HepG2 (cell line): ENCODE data around the gene CAMSAP2. TPM values are rescaled to one million over a fixed set of nuclear protein-coding genes. Genes with fewer than 3 reads are reported as not detected.

Source experiments
- DMTF1 ChIP-seq: sonication (generic); formaldehyde crosslinking; IDR thresholded peaks from 2 replicates; pipeline ENCODE4 v1.4.0; 2020; ENCODE audit warnings: mild to moderate bottlenecking, missing genetic modification reagents
- FOSL2 ChIP-seq: sonication (generic); formaldehyde crosslinking; IDR thresholded peaks from 2 replicates; pipeline ENCODE4 v1.4.0; 2020; ENCODE audit warnings: missing genetic modification reagents
- SP4 ChIP-seq: sonication (generic); formaldehyde crosslinking; IDR thresholded peaks from 2 replicates; pipeline ENCODE4 v1.8.1; 2023; ENCODE audit warnings: mild to moderate bottlenecking, missing genetic modification reagents
- SSRP1 ChIP-seq: IDR thresholded peaks from 2 replicates; pipeline ENCODE4 v1.6.1; 2016; ENCODE audit warnings: control low read depth
- TBL1XR1 ChIP-seq: fragments of 150-350 bp; IDR thresholded peaks from 2 replicates; pipeline ENCODE4 v1.6.1; 2014; ENCODE audit warnings: borderline replicate concordance, low read length; ENCODE audit not compliant: partially characterized antibody
- TCF7L2 ChIP-seq: IDR thresholded peaks from 2 replicates; pipeline ENCODE4 v1.6.1; 2011; ENCODE audit warnings: mild to moderate bottlenecking, low read depth, low read length, moderate library complexity
- ZFP91 ChIP-seq: sonication (generic); formaldehyde crosslinking; IDR thresholded peaks from 2 replicates; pipeline ENCODE4 v1.9.0; 2022; ENCODE audit warnings: missing genetic modification reagents, mild to moderate bottlenecking, borderline replicate concordance
- ZHX2 ChIP-seq, 2 experiments: sonication (generic) in 1 of 2; formaldehyde crosslinking in 1 of 2; IDR thresholded peaks; 2 replicates each; pipeline versions ENCODE4 v1.6.1 to v1.9.0; 2014 to 2022; ENCODE audit warnings: antibody characterized with exemption in 1 of 2, borderline replicate concordance in 1 of 2, inconsistent platforms in 1 of 2, low read depth in 1 of 2, missing genetic modification reagents in 1 of 2
- ZNF430 ChIP-seq: sonication (generic); formaldehyde crosslinking; IDR thresholded peaks from 2 replicates; pipeline ENCODE4 v1.9.0; 2021; ENCODE audit warnings: mild to moderate bottlenecking, missing genetic modification reagents
- ZNF569 ChIP-seq: sonication (generic); formaldehyde crosslinking; IDR thresholded peaks from 2 replicates; pipeline ENCODE4 v1.5.0; 2020; ENCODE audit warnings: mild to moderate bottlenecking, missing genetic modification reagents, moderate library complexity, borderline replicate concordance
- ZNF646 ChIP-seq: sonication (generic); formaldehyde crosslinking; IDR thresholded peaks from 2 replicates; pipeline ENCODE4 v1.9.0; 2021; ENCODE audit warnings: mild to moderate bottlenecking, missing genetic modification reagents
- polyA plus RNA-seq, 8 experiments: library from polyadenylated mRNA; depleted of rRNA in 3 of 8; stranded (reverse) in 7 of 8; unstranded in 1 of 8; fragments of >200 nt; fragmentation: Illumina TruSeq in 4 of 8; extraction: Trizol in 4 of 8; gene quantifications; 2 replicates each; pipeline versions ENCODE4 v1.2.1 to v1.2.3, GENCODE V29; 2011 to 2016; ENCODE audit warnings: low read depth in 4 of 8, missing spikeins in 1 of 8, mixed read lengths in 1 of 8; ENCODE audit not compliant: insufficient read depth in 1 of 8
- total RNA-seq, 5 experiments: library from RNA; depleted of rRNA; stranded (reverse); fragments of >200 nt; fragmentation: Illumina TruSeq; extraction: Trizol; gene quantifications; 2 replicates each; pipeline ENCODE4 v1.2.3, GENCODE V29; 2016; ENCODE audit warnings: low read depth in 1 of 5

CAMSAP2 gene
- total and polyA plus RNA-seq, 2 of the 13 experiments (the other 11 are each of a cell fraction or from before 2014, with no cell fraction given), result 3.4 to 8.2 TPM

- TF ChIP-seq TBL1XR1 (no peak), ZFP91 (peak; percentile 74), DMTF1 (CRISPR knock-in tag) (no peak), FOSL2 (CRISPR knock-in tag) (peak; percentile 98), ZHX2 (IDR thresholded peaks at IDR 0.05; ENCODE audit: low read depth) (no peak), ZHX2 (CRISPR knock-in tag; IDR thresholded peaks at IDR 0.05; ENCODE audit: borderline replicate concordance) (no peak), TCF7L2 (no peak), ZNF430 (CRISPR knock-in tag) (no peak), ZNF569 (CRISPR knock-in tag) (no peak), ZNF646 (CRISPR knock-in tag) (no peak), SP4 (CRISPR knock-in tag) (no peak), SSRP1 (CRISPR knock-in tag) (peak; percentile 72; the same call in 1 of the 2 replicates)
Observed at GRCh38 chr1:200896531-200897196, 158.0 kb downstream of the CAMSAP2 start (continued).
